HAP-1 (cell line): Measurements from ENCODE around the gene ZP2.
"Not testable (repeated sequence)": the region's sequence is repeated elsewhere in the genome, so short reads cannot be mapped to it uniquely, and the experiment has no call there.

Experiments
- DNase-seq, 2 experiments: peaks; one replicate each; pipeline ENCODE4 v3.0.0-alpha.2; 2016 to 2020; ENCODE audit warnings: low spot score in 2 of 2
- H3K27me3 ChIP-seq: fragments of 250-450 bp; sonication (Bioruptor Pico); 2 replicates; pipeline ENCODE4 v1.5.1; 2020; ENCODE audit warnings: low read depth, mild to moderate bottlenecking, moderate library complexity
- H3K36me3 ChIP-seq: fragments of 250-450 bp; sonication (Bioruptor Pico); replicated peaks from 2 replicates; pipeline ENCODE4 v1.5.1; 2020; ENCODE audit warnings: mild to moderate bottlenecking
- H3K4me1 ChIP-seq: fragments of 250-450 bp; sonication (Bioruptor Pico); 2 replicates; pipeline ENCODE4 v1.5.1; 2020; ENCODE audit warnings: mild to moderate bottlenecking
- H3K4me3 ChIP-seq: fragments of 250-450 bp; sonication (Bioruptor Pico); 2 replicates; pipeline ENCODE4 v1.5.1; 2020; ENCODE audit warnings: mild to moderate bottlenecking, moderate library complexity
- H3K9me3 ChIP-seq: fragments of 250-450 bp; sonication (Bioruptor Pico); 2 replicates; pipeline ENCODE4 v1.5.1; 2020; ENCODE audit warnings: mild to moderate bottlenecking, moderate library complexity
- in situ Hi-C: fragments of 300-500 bp; cut with MboI; formaldehyde crosslinking; loops from 3 replicates; pipeline ENCODE4 v1.14.3; 2020; ENCODE audit warnings: low sequenced_read_pairs, inconsistent platforms, mixed read lengths

Gene ZP2

GRCh38 chr16:21203155-21203797 lies 8.1 kb downstream of the ZP2 start:
- Histone ChIP-seq H3K36me3 (no peaks in the 10 kb centered on the region), H3K27me3 (no peaks in the 10 kb centered on the region), H3K9me3 (no peaks in the 10 kb centered on the region), H3K4me3 (no peak overlapping the region), H3K4me1 (no peaks in the 10 kb centered on the region)
- DNase-seq: no peak
- in situ Hi-C loops: loop anchor here (10.0 kb wide), 1 partner anchor 62 kb away; no protein-coding TSS in a partner anchor

GRCh38 chr16:21199607-21200218 lies 11.7 kb downstream of the ZP2 start:
- in situ Hi-C loops: loop anchor here (10.0 kb wide), 1 partner anchor 65 kb away; no protein-coding TSS in a partner anchor
- Histone ChIP-seq H3K4me3 (no peak overlapping the region), H3K4me1 (0 out of 2 replicates have a peak, but pooled peaks cover 2% of the 10 kb centered on the region), H3K36me3 (no peaks in the 10 kb centered on the region), H3K27me3 (no peaks in the 10 kb centered on the region), H3K9me3 (no peaks in the 10 kb centered on the region)
- DNase-seq: no peak

- Histone ChIP-seq H3K4me1 (0 out of 2 replicates have a peak, but pooled peaks cover 2% of the 10 kb centered on the region), H3K36me3 (no peaks in the 10 kb centered on the region), H3K27me3 (no peaks in the 10 kb centered on the region), H3K4me3 (no peak overlapping the region), H3K9me3 (no peaks in the 10 kb centered on the region)
- no peak for DNase-seq
- in situ Hi-C loops: no loop called here
Observed at GRCh38 chr16:21197621-21198020, 13.8 kb downstream of the ZP2 start.

GRCh38 chr16:21197112-21197511 lies 14.3 kb downstream of the ZP2 start:
- Histone ChIP-seq H3K4me1 (0 out of 2 replicates have a peak, but pooled peaks cover 2% of the 10 kb centered on the region), H3K36me3 (no peaks in the 10 kb centered on the region), H3K27me3 (no peaks in the 10 kb centered on the region), H3K4me3 (no peak overlapping the region), H3K9me3 (no peaks in the 10 kb centered on the region)
- in situ Hi-C loops: no loop called here
- peak in 1 of 2 experiments; percentile 37 for DNase-seq

GRCh38 chr16:21195330-21195729 lies 16.0 kb downstream of the ZP2 start:
- H3K4me3 ChIP-seq, H3K36me3 ChIP-seq, H3K9me3 ChIP-seq, H3K4me1 ChIP-seq, DNase-seq, H3K27me3 ChIP-seq, in situ Hi-C loops: not testable (repeated sequence)

GRCh38 chr16:21194771-21195301 lies 16.5 kb downstream of the ZP2 start:
- no peaks in the 10 kb centered on the region for H3K36me3 ChIP-seq
- H3K9me3 ChIP-seq: peaks cover 3% of the 10 kb centered on the region; the same call in 1 of the 2 replicates
- 0 out of 2 replicates have a peak, but pooled peaks cover 2% of the 10 kb centered on the region for H3K4me1 ChIP-seq
- no peak overlapping the region for H3K4me3 ChIP-seq
- H3K27me3 ChIP-seq: no peaks in the 10 kb centered on the region
- no peak for DNase-seq
- in situ Hi-C loops: no loop called here

GRCh38 chr16:21192991-21193390 lies 18.4 kb downstream of the ZP2 start:
- Histone ChIP-seq H3K4me3 (no peak overlapping the region), H3K9me3 (peaks cover 3% of the 10 kb centered on the region; the same call in 1 of the 2 replicates), H3K27me3 (no peaks in the 10 kb centered on the region), H3K36me3 (no peaks in the 10 kb centered on the region), H3K4me1 (0 out of 2 replicates have a peak, but pooled peaks cover 2% of the 10 kb centered on the region)
- no peak for DNase-seq
- in situ Hi-C loops: no loop called here

GRCh38 chr16:21190599-21190998 lies 20.8 kb downstream of the ZP2 start:
- in situ Hi-C loops: no loop called here
- Histone ChIP-seq H3K9me3 (peaks cover 3% of the 10 kb centered on the region; the same call in 1 of the 2 replicates), H3K27me3 (no peaks in the 10 kb centered on the region), H3K36me3 (no peaks in the 10 kb centered on the region), H3K4me1 (no peaks in the 10 kb centered on the region), H3K4me3 (no peak overlapping the region)
- no peak for DNase-seq

GRCh38 chr16:21190013-21190412 lies 21.4 kb downstream of the ZP2 start:
- Histone ChIP-seq H3K27me3 (no peaks in the 10 kb centered on the region), H3K4me3 (no peak overlapping the region), H3K4me1 (no peaks in the 10 kb centered on the region), H3K9me3 (peaks cover 3% of the 10 kb centered on the region; the same call in 1 of the 2 replicates), H3K36me3 (no peaks in the 10 kb centered on the region)
- no peak for DNase-seq
- in situ Hi-C loops: no loop called here

GRCh38 chr16:21189311-21189710 lies 22.1 kb downstream of the ZP2 start:
- no peaks in the 10 kb centered on the region for H3K36me3 ChIP-seq
- no peaks in the 10 kb centered on the region for H3K27me3 ChIP-seq
- in situ Hi-C loops: loop anchor here (5.0 kb wide), 1 partner anchor 88 kb away; the partner anchor contains the start of gene CRYM
- no peak for DNase-seq
- peaks cover 3% of the 10 kb centered on the region; the same call in 1 of the 2 replicates for H3K9me3 ChIP-seq
- no peaks in the 10 kb centered on the region for H3K4me1 ChIP-seq
- H3K4me3 ChIP-seq: no peak overlapping the region

GRCh38 chr16:21186326-21186691 lies 25.1 kb downstream of the ZP2 start:
- in situ Hi-C loops: loop anchor here (5.0 kb wide), 1 partner anchor 91 kb away; the partner anchor contains the start of gene CRYM
- H3K4me3 ChIP-seq: no peak overlapping the region
- no peak for DNase-seq

GRCh38 chr16:21185659-21186325 lies 25.6 kb downstream of the ZP2 start:
- Histone ChIP-seq H3K27me3 (no peaks in the 10 kb centered on the region), H3K9me3 (peaks cover 9% of the 10 kb centered on the region), H3K36me3 (peaks cover 14% of the 10 kb centered on the region), H3K4me3 (no peak overlapping the region), H3K4me1 (no peaks in the 10 kb centered on the region)
- in situ Hi-C loops: loop anchor here (5.0 kb wide), 1 partner anchor 92 kb away; the partner anchor contains the start of gene CRYM
- DNase-seq: no peak

More at GRCh38 chr16:21186326-21186691, 25.1 kb downstream of the ZP2 start:
- no peaks in the 10 kb centered on the region for H3K4me1 ChIP-seq
- H3K27me3 ChIP-seq: no peaks in the 10 kb centered on the region
- peaks cover 9% of the 10 kb centered on the region for H3K36me3 ChIP-seq
- H3K9me3 ChIP-seq: peaks cover 9% of the 10 kb centered on the region

GRCh38 chr16:21184834-21185233 lies 26.5 kb downstream of the ZP2 start:
- no peak overlapping the region for H3K4me3 ChIP-seq
- in situ Hi-C loops: loop anchor here (5.0 kb wide), 1 partner anchor 92 kb away; the partner anchor contains the start of gene CRYM
- peaks cover 21% of the 10 kb centered on the region for H3K36me3 ChIP-seq
- no peaks in the 10 kb centered on the region for H3K4me1 ChIP-seq
- no peaks in the 10 kb centered on the region for H3K27me3 ChIP-seq
- peaks cover 6% of the 10 kb centered on the region for H3K9me3 ChIP-seq
- no peak for DNase-seq
